ENCODE data around the gene TDG.
"Not testable (repeated sequence)": the region's sequence is repeated elsewhere in the genome, so short reads cannot be mapped to it uniquely, and the experiment has no call there.

The TDG gene

DNA sequence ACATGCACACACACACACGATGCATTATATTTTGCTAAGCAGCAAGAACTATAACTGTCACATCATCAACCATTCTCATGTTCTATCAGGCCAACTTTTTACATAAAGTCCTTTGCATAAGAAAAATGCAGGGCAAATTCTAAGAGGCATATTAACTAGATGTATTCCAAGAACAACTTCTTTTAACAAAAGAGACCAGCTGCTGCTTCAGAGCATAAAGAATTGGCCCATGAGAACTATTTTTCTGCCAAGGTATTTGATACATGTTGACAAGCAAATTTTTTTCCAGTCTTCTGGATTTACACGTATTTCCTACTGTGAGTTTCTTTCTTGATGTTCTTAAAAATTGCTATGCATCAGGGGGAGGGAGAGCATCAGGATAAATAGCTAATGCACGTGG lies 57.1 kb downstream of the TDG start:
- DNase-seq (ENCODE audit: low spot score) = no peak

DNA sequence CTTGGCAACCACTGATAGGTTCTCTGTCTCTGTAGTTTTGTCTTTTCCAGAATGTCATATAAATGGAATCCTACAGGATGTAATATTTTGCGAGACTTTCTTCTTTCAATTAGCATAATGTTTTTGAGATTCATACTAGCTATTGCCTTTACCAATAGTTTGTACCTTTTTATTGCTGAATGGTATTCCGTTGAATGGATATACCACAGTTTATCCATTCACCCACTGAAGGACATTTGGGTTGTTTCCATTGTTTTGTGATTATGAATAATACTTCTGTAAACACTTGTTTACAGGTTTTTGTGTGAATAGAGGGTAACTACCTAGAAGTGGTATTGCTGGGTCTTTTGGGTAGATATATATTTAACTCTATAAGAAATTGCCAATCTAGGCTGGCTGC lies 58.0 kb downstream of the TDG start:
- DNase-seq (ENCODE audit: low spot score) = no peak

DNA sequence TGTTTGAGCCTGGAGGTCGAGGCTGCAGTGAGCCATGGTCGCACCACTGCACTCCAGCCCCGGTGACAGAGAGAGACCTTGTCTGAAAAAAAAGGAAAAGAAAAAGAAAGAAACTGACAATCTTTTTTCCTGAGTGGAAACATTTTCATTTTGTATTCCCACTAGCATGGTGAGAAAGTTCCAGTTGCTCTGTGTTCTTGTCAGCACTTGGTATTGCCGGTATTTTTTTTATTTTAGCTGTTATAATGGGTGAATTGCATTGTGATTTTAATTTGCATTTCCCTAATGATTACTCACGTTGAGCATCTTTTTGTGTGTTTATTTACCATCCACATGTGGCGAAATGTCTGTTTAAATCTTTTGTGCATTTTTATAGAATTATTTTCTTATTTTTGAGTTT lies 58.7 kb downstream of the TDG start:
- no peak for DNase-seq (ENCODE audit: low spot score)

DNA sequence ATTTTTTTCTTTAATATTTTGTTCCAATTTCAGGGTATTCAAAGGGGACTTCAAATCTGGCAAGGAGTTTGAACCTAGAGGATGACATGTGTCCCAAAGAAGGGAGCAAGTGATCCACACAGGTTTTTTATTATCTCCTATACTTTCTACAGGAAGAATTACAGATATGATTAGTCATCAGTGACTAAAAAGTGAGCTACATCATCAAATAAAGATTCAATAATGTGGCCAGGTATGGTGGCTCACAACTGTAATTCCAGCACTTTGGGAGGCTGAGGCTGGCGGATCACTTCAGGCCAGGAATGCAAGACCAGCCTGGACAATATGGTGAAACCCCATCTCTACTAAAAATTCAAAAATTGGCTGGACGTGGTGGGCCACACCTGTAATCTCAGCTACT lies 60.1 kb downstream of the TDG start:
- no peak for DNase-seq (ENCODE audit: low spot score)

DNA sequence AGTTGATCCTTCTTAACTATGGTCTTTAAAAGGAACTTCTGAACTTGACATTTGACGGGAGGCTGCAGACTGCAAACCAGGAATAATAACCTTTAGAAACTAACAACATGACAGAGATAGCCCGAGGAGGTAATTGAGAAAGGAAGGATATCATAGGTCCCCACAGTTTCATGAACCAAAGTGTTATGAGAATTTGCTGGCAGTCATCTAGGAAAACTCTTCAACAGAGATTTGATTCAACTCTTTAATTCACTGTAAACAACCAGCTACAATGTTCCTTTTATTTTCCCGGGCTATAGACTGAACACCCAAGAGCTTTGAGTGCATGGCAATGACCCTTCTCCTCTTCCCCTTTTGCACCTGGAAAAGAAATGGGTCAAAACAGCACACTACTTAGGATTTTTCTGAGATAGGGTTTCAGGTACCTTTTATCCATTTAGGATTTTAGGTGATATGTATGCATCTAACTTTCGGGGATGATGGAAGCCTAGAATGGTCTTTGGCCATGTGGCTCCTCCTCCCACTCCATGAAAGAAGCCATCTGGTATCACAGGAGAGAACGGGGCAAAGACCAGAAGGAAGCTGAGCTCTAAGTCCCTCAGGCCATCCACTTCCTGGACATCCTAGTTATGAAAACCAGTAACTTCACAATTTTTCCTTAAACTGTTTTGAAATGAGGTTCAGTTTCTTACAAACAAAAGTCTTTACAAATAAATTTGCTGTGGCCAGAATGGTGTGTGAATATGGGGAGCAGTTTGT lies 61.3 kb downstream of the TDG start:
- no peak for DNase-seq (ENCODE audit: low spot score)

DNA sequence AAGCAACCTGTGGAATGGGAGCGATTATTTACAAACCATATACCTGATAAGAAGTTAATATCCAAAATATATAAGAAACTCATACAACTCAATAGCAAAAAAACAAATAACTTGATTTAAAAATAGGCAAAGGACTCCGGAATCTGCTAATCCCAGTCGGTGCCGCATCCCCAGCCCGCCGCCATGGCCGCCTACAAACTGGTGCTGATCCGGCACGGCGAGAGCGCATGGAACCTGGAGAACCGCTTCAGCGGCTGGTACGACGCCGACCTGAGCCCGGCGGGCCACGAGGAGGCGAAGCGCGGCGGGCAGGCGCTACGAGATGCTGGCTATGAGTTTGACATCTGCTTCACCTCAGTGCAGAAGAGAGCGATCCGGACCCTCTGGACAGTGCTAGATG lies 64.9 kb downstream of the TDG start:
- DNase-seq (ENCODE audit: low spot score) = not testable (repeated sequence)

DNA sequence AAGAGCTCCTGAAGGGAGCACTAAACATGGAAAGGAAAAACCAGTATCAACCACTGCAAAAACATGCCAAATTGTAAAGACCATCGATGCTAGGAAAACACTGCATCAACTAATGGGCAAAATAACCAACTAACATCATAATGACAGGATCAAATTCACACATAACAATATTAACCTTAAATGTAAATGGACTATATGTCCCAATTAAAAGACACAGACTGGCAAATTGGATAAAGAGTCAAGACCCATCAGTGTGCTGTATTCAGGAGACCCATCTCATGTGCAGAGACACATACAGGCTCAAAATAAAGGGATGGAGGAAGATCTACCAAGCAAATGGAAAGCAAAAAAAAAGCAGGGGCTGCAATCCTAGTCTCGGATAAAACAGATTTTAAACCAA lies 70.5 kb downstream of the TDG start:
- not testable (repeated sequence) for DNase-seq (ENCODE audit: low spot score)
